OCI-LY7 (cell line): ENCODE results near the gene ADPRH.

Source experiments
- EZH2phosphoT487 ChIP-seq: fragments of 200-600 bp; sonication (generic); IDR thresholded peaks from 2 replicates; pipeline ENCODE4 v1.6.1; 2018; ENCODE audit warnings: low read depth, borderline replicate concordance, mild to moderate bottlenecking, mixed run types, antibody characterized with exemption, low read length, moderate library complexity, mixed read lengths
- TF ChIP-seq, protein P1 (sequence below): fragments of 200-600 bp; sonication (generic); conservative IDR thresholded peaks from 2 replicates; pipeline ENCODE4 v1.5.1; 2014; ENCODE audit warnings: mild to moderate bottlenecking, antibody characterized with exemption, low read length, moderate library complexity, mixed read lengths

DNA sequence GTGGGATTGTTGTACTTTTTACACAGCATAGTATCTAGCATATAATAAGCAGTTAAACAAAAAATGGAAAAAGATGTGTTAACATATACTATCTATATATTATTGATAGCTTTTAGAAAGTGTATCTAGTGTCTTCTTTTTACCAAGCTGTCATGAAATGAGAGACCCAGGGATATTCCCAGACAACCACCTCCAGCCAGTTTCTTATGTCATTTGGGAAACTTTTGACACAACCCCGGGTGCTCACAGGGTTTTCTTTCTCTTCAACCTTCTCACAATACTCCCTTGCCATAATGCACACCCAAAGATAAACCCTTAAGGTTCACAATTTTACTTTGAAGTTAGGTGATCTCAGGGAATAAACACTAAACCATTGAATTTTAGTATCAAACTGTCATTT lies 13.6 kb downstream of the ADPRH start:
- TF ChIP-seq, protein P1, sequence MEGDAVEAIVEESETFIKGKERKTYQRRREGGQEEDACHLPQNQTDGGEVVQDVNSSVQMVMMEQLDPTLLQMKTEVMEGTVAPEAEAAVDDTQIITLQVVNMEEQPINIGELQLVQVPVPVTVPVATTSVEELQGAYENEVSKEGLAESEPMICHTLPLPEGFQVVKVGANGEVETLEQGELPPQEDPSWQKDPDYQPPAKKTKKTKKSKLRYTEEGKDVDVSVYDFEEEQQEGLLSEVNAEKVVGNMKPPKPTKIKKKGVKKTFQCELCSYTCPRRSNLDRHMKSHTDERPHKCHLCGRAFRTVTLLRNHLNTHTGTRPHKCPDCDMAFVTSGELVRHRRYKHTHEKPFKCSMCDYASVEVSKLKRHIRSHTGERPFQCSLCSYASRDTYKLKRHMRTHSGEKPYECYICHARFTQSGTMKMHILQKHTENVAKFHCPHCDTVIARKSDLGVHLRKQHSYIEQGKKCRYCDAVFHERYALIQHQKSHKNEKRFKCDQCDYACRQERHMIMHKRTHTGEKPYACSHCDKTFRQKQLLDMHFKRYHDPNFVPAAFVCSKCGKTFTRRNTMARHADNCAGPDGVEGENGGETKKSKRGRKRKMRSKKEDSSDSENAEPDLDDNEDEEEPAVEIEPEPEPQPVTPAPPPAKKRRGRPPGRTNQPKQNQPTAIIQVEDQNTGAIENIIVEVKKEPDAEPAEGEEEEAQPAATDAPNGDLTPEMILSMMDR: no peak
- no peak for TF ChIP-seq EZH2phosphoT487
